Glomerular endothelial cell (primary cell): Measurements from ENCODE around the gene GATA5. TPM values are rescaled to one million over a fixed set of nuclear protein-coding genes. Genes with fewer than 3 reads are reported as not detected.

Experiments used
- DNase-seq: peaks from one replicate; pipeline ENCODE4 v3.0.0-alpha.2; 2011; ENCODE audit warnings: low read depth, low spot score; ENCODE audit errors: extremely low read depth
- total RNA-seq: library from RNA; depleted of rRNA; stranded (reverse); fragments of >200 nt; gene quantifications from 2 replicates; pipeline ENCODE4 v1.2.3, GENCODE V29; 2015

GATA5 gene
- total RNA-seq, 1 donor from 2014 or later = not detected

GRCh38 chr20:62418709-62419487 is 56.9 kb downstream of the GATA5 start:
- no peak for DNase-seq

GRCh38 chr20:62417981-62418708 is 57.6 kb downstream of the GATA5 start:
- no peak for DNase-seq

GRCh38 chr20:62416651-62417637 is 58.9 kb downstream of the GATA5 start:
- DNase-seq = no peak

- DNase-seq = no peak
Measured at GRCh38 chr20:62415354-62416111, 60.3 kb downstream of the GATA5 start.

- no peak for DNase-seq
Measured at GRCh38 chr20:62413896-62414481, 61.8 kb downstream of the GATA5 start.

Other genes with a start within 250 kb of the GATA5 start
- 19.9 and 25.8 TPM in 2 replicates for gene OSBPL2, start 237.5 kb downstream of the GATA5 start, total RNA-seq
- 197 and 227 TPM in 2 replicates for gene ADRM1, start 173.0 kb downstream of the GATA5 start, total RNA-seq
- 283 and 453 TPM in 2 replicates for gene LAMA5, start 108.7 kb downstream of the GATA5 start, total RNA-seq
- gene RPS21, start 88.9 kb downstream of the GATA5 start, total RNA-seq = 1,159 and 2,475 TPM in 2 replicates
- 7.8 and 9.6 TPM in 2 replicates for gene CABLES2, start 68.7 kb downstream of the GATA5 start, total RNA-seq
- gene RBBP8NL, start 48.5 kb downstream of the GATA5 start, total RNA-seq = not detected in 2 replicates
- gene SLCO4A1, start 166.5 kb upstream of the GATA5 start, total RNA-seq = 7.3 and 7.9 TPM in 2 replicates
- 0.23 and 7.8 TPM in 2 replicates for gene NTSR1, start 232.8 kb upstream of the GATA5 start, total RNA-seq